ENCODE data around the gene MMP21. TPM values are rescaled to one million over a fixed set of nuclear protein-coding genes. Genes with fewer than 3 reads are reported as not detected.

MMP21 gene
- total RNA-seq, 1 experiment from 2014 or later = not detected

- Histone ChIP-seq H3K4me2 (ENCODE audit: low read depth, low read length, poor library complexity, severe bottlenecking) (no peak overlapping the region), H3K4me1 (ENCODE audit: low read length) (peaks cover 7% of the 10 kb centered on the region), H3K79me2 (ENCODE audit: low read length) (no peaks in the 10 kb centered on the region), H3K36me3 (ENCODE audit: insufficient read depth, low read length) (no peaks in the 10 kb centered on the region), H3K9me3 (ENCODE audit: low read length) (no peaks in the 10 kb centered on the region), H3K27me3 (ENCODE audit: low read length) (no peaks in the 10 kb centered on the region), H3K27ac (ENCODE audit: low read length) (no peak overlapping the region), H4K20me1 (ENCODE audit: insufficient read depth, low read depth, low read length) (no peaks in the 10 kb centered on the region), H3K9me2 (replicated peaks; ENCODE audit: insufficient read depth, low read length) (no peaks in the 10 kb centered on the region), H3K4me3 (ENCODE audit: low read length) (no peak overlapping the region), H2AFZ (ENCODE audit: low read length) (no peak overlapping the region), H3K9ac (ENCODE audit: low read length) (no peak overlapping the region)
- DNase-seq = no peak
Observed at GRCh38 chr10:125774581-125775191, 935 bp downstream of the MMP21 start.

GRCh38 chr10:125773687-125774543, 1.7 kb downstream of the MMP21 start:
- Histone ChIP-seq H3K9me3 (ENCODE audit: low read length) (no peaks in the 10 kb centered on the region), H3K4me2 (ENCODE audit: low read depth, low read length, poor library complexity, severe bottlenecking) (no peak overlapping the region), H3K27ac (ENCODE audit: low read length) (no peak overlapping the region), H3K4me1 (ENCODE audit: low read length) (no peaks in the 10 kb centered on the region), H3K9ac (ENCODE audit: low read length) (no peak overlapping the region), H3K27me3 (ENCODE audit: low read length) (no peaks in the 10 kb centered on the region), H3K36me3 (ENCODE audit: insufficient read depth, low read length) (no peaks in the 10 kb centered on the region), H3K4me3 (ENCODE audit: low read length) (no peak overlapping the region), H2AFZ (ENCODE audit: low read length) (no peak overlapping the region), H3K79me2 (ENCODE audit: low read length) (no peaks in the 10 kb centered on the region), H4K20me1 (ENCODE audit: insufficient read depth, low read depth, low read length) (no peaks in the 10 kb centered on the region), H3K9me2 (replicated peaks; ENCODE audit: insufficient read depth, low read length) (no peaks in the 10 kb centered on the region)
- no peak for DNase-seq

- no peaks in the 10 kb centered on the region for H3K4me1 ChIP-seq (ENCODE audit: low read length)
- no peak overlapping the region for H3K4me2 ChIP-seq (ENCODE audit: low read depth, low read length, poor library complexity, severe bottlenecking)
- no peak overlapping the region for H2AFZ ChIP-seq (ENCODE audit: low read length)
- DNase-seq = no peak
- H3K27me3 ChIP-seq (ENCODE audit: low read length) = no peaks in the 10 kb centered on the region
- H4K20me1 ChIP-seq (ENCODE audit: insufficient read depth, low read depth, low read length) = no peaks in the 10 kb centered on the region
- H3K4me3 ChIP-seq (ENCODE audit: low read length) = no peak overlapping the region
- H3K9me2 ChIP-seq (replicated peaks; ENCODE audit: insufficient read depth, low read length) = no peaks in the 10 kb centered on the region
- no peak overlapping the region for H3K9ac ChIP-seq (ENCODE audit: low read length)
- H3K9me3 ChIP-seq (ENCODE audit: low read length) = no peaks in the 10 kb centered on the region
- H3K79me2 ChIP-seq (ENCODE audit: low read length) = no peaks in the 10 kb centered on the region
- no peaks in the 10 kb centered on the region for H3K36me3 ChIP-seq (ENCODE audit: insufficient read depth, low read length)
- no peak overlapping the region for H3K27ac ChIP-seq (ENCODE audit: low read length)
Observed at GRCh38 chr10:125772864-125773180, 2.8 kb downstream of the MMP21 start.

- no peak overlapping the region for H2AFZ ChIP-seq (ENCODE audit: low read length)
- no peak overlapping the region for H3K27ac ChIP-seq (ENCODE audit: low read length)
- no peaks in the 10 kb centered on the region for H3K36me3 ChIP-seq (ENCODE audit: insufficient read depth, low read length)
- H3K4me3 ChIP-seq (ENCODE audit: low read length) = no peak overlapping the region
- DNase-seq = no peak
- no peaks in the 10 kb centered on the region for H3K27me3 ChIP-seq (ENCODE audit: low read length)
- H3K4me1 ChIP-seq (ENCODE audit: low read length) = no peaks in the 10 kb centered on the region
- H3K9ac ChIP-seq (ENCODE audit: low read length) = no peak overlapping the region
- no peaks in the 10 kb centered on the region for H4K20me1 ChIP-seq (ENCODE audit: insufficient read depth, low read depth, low read length)
- no peak overlapping the region for H3K4me2 ChIP-seq (ENCODE audit: low read depth, low read length, poor library complexity, severe bottlenecking)
- H3K79me2 ChIP-seq (ENCODE audit: low read length) = no peaks in the 10 kb centered on the region
- no peaks in the 10 kb centered on the region for H3K9me3 ChIP-seq (ENCODE audit: low read length)
- no peaks in the 10 kb centered on the region for H3K9me2 ChIP-seq (replicated peaks; ENCODE audit: insufficient read depth, low read length)
Observed at GRCh38 chr10:125772112-125772863, 3.3 kb downstream of the MMP21 start.

- DNase-seq = no peak
- Histone ChIP-seq H3K9me3 (ENCODE audit: low read length) (no peaks in the 10 kb centered on the region), H3K27me3 (ENCODE audit: low read length) (no peaks in the 10 kb centered on the region), H3K79me2 (ENCODE audit: low read length) (no peaks in the 10 kb centered on the region), H3K4me3 (ENCODE audit: low read length) (no peak overlapping the region), H3K36me3 (ENCODE audit: insufficient read depth, low read length) (0 out of 2 replicates have a peak, but pooled peaks cover 3% of the 10 kb centered on the region), H4K20me1 (ENCODE audit: insufficient read depth, low read depth, low read length) (no peaks in the 10 kb centered on the region; the same call in 1 of the 2 replicates), H3K9me2 (replicated peaks; ENCODE audit: insufficient read depth, low read length) (no peaks in the 10 kb centered on the region), H3K27ac (ENCODE audit: low read length) (no peak overlapping the region), H3K4me2 (ENCODE audit: low read depth, low read length, poor library complexity, severe bottlenecking) (no peak overlapping the region), H3K9ac (ENCODE audit: low read length) (no peak overlapping the region), H2AFZ (ENCODE audit: low read length) (no peak overlapping the region), H3K4me1 (ENCODE audit: low read length) (no peaks in the 10 kb centered on the region)
Observed at GRCh38 chr10:125770844-125771243, 4.8 kb downstream of the MMP21 start.

- Histone ChIP-seq H3K36me3 (ENCODE audit: insufficient read depth, low read length) (peaks cover 12% of the 10 kb centered on the region; the same call in 1 of the 2 replicates), H3K4me1 (ENCODE audit: low read length) (no peaks in the 10 kb centered on the region), H2AFZ (ENCODE audit: low read length) (no peak overlapping the region), H4K20me1 (ENCODE audit: insufficient read depth, low read depth, low read length) (no peaks in the 10 kb centered on the region; the same call in 1 of the 2 replicates), H3K27ac (ENCODE audit: low read length) (no peak overlapping the region), H3K4me2 (ENCODE audit: low read depth, low read length, poor library complexity, severe bottlenecking) (no peak overlapping the region), H3K79me2 (ENCODE audit: low read length) (no peaks in the 10 kb centered on the region), H3K9ac (ENCODE audit: low read length) (no peak overlapping the region), H3K27me3 (ENCODE audit: low read length) (no peaks in the 10 kb centered on the region), H3K4me3 (ENCODE audit: low read length) (no peak overlapping the region), H3K9me3 (ENCODE audit: low read length) (no peaks in the 10 kb centered on the region), H3K9me2 (replicated peaks; ENCODE audit: insufficient read depth, low read length) (no peaks in the 10 kb centered on the region)
- DNase-seq = no peak
Observed at GRCh38 chr10:125769175-125769574, 6.4 kb downstream of the MMP21 start.

- no peak overlapping the region for H2AFZ ChIP-seq (ENCODE audit: low read length)
- peaks cover 19% of the 10 kb centered on the region; the same call in 1 of the 2 replicates for H3K36me3 ChIP-seq (ENCODE audit: insufficient read depth, low read length)
- no peaks in the 10 kb centered on the region for H3K9me2 ChIP-seq (replicated peaks; ENCODE audit: insufficient read depth, low read length)
- no peaks in the 10 kb centered on the region for H3K79me2 ChIP-seq (ENCODE audit: low read length)
- H4K20me1 ChIP-seq (ENCODE audit: insufficient read depth, low read depth, low read length) = no peaks in the 10 kb centered on the region; the same call in 1 of the 2 replicates
- no peaks in the 10 kb centered on the region for H3K9me3 ChIP-seq (ENCODE audit: low read length)
- no peak overlapping the region for H3K9ac ChIP-seq (ENCODE audit: low read length)
- H3K4me3 ChIP-seq (ENCODE audit: low read length) = no peak overlapping the region
- H3K4me2 ChIP-seq (ENCODE audit: low read depth, low read length, poor library complexity, severe bottlenecking) = no peak overlapping the region
- H3K4me1 ChIP-seq (ENCODE audit: low read length) = no peaks in the 10 kb centered on the region
- H3K27me3 ChIP-seq (ENCODE audit: low read length) = no peaks in the 10 kb centered on the region
- H3K27ac ChIP-seq (ENCODE audit: low read length) = no peak overlapping the region
- DNase-seq = no peak
Observed at GRCh38 chr10:125768219-125768855, 7.3 kb downstream of the MMP21 start.

- DNase-seq = no peak
- Histone ChIP-seq H3K36me3 (ENCODE audit: insufficient read depth, low read length) (peaks cover 33% of the 10 kb centered on the region; the same call in 1 of the 2 replicates), H3K9ac (ENCODE audit: low read length) (no peak overlapping the region), H3K27me3 (ENCODE audit: low read length) (no peaks in the 10 kb centered on the region), H3K9me3 (ENCODE audit: low read length) (no peaks in the 10 kb centered on the region), H3K9me2 (replicated peaks; ENCODE audit: insufficient read depth, low read length) (no peaks in the 10 kb centered on the region), H2AFZ (ENCODE audit: low read length) (no peak overlapping the region), H3K27ac (ENCODE audit: low read length) (no peak overlapping the region), H3K79me2 (ENCODE audit: low read length) (no peaks in the 10 kb centered on the region), H3K4me3 (ENCODE audit: low read length) (no peak overlapping the region), H4K20me1 (ENCODE audit: insufficient read depth, low read depth, low read length) (no peaks in the 10 kb centered on the region; the same call in 1 of the 2 replicates), H3K4me2 (ENCODE audit: low read depth, low read length, poor library complexity, severe bottlenecking) (no peak overlapping the region), H3K4me1 (ENCODE audit: low read length) (no peaks in the 10 kb centered on the region)
Observed at GRCh38 chr10:125766511-125766910, 9.1 kb downstream of the MMP21 start.

Measured in Karpas-422 (cell line).